H54 (cell line): ENCODE measurements around the gene PCDHGC3.
"Not testable (repeated sequence)": the region's sequence is repeated elsewhere in the genome, so short reads cannot be mapped to it uniquely, and the experiment has no call there.

Experiments
- DNase-seq: peaks from one replicate; pipeline ENCODE4 v3.0.0; 2011; ENCODE audit warnings: low spot score, mixed read lengths; ENCODE audit not compliant: insufficient read length
- FAIRE-seq: peaks from 3 replicates; lab custom pipeline; 2011; peaks lifted over from hg19 to GRCh38; lab: Jason Lieb, UNC
- POLR2A ChIP-seq: IDR thresholded peaks from 2 replicates; pipeline ENCODE4 v1.6.1; 2011; ENCODE audit warnings: low read depth, mild to moderate bottlenecking, low read length

Gene PCDHGC3

GRCh38 chr5:141475625-141476131 is at the start of gene PCDHGC3:
TSS of gene PCDHGC3 (plus strand) at chr5:141475966. CDS start at chr5:141476117, 151 bp downstream.
- peak; percentile 93 for DNase-seq
- peak; percentile 77 for FAIRE-seq

GRCh38 chr5:141427783-141428426 is 47.9 kb upstream of the PCDHGC3 start:
- DNase-seq (no peak), FAIRE-seq (no peak)
- no peak for TF ChIP-seq POLR2A

More at GRCh38 chr5:141475625-141476131, at the start of gene PCDHGC3:
- peak; percentile 60 for TF ChIP-seq POLR2A

- DNase-seq: no peak
- no peak for FAIRE-seq
- no peak for TF ChIP-seq POLR2A
These were observed 45.2 kb upstream of the PCDHGC3 start, which contains the start of gene PCDHGA12 for GRCh38 chr5:141430332-141431113. TSS of gene PCDHGA12 (plus strand) at chr5:141430507. CDS start at chr5:141430760, 253 bp downstream.

- FAIRE-seq: no peak
- DNase-seq: no peak
- TF ChIP-seq POLR2A: no peak
These were observed 44.5 kb upstream of the PCDHGC3 start for GRCh38 chr5:141431286-141431685.

- DNase-seq, FAIRE-seq: not testable (repeated sequence)
These were observed 43.5 kb upstream of the PCDHGC3 start for GRCh38 chr5:141432308-141432707.

- not testable (repeated sequence) for FAIRE-seq, DNase-seq
These were observed 43.0 kb upstream of the PCDHGC3 start for GRCh38 chr5:141432726-141433125.

- TF ChIP-seq POLR2A: no peak
- FAIRE-seq: no peak
- DNase-seq: no peak
These were observed 41.8 kb upstream of the PCDHGC3 start for GRCh38 chr5:141434006-141434405.

GRCh38 chr5:141437221-141437620 is 38.5 kb upstream of the PCDHGC3 start:
- FAIRE-seq: peak; percentile 15
- DNase-seq: no peak
- TF ChIP-seq POLR2A: no peak

- DNase-seq (no peak), FAIRE-seq (no peak)
- no peak for TF ChIP-seq POLR2A
These were observed 36.2 kb upstream of the PCDHGC3 start for GRCh38 chr5:141439411-141440141.

- DNase-seq (no peak), FAIRE-seq (no peak)
- no peak for TF ChIP-seq POLR2A
These were observed 35.4 kb upstream of the PCDHGC3 start for GRCh38 chr5:141440341-141440740.

- FAIRE-seq (no peak), DNase-seq (no peak)
- TF ChIP-seq POLR2A: no peak
These were observed 34.1 kb upstream of the PCDHGC3 start for GRCh38 chr5:141441571-141442170.

GRCh38 chr5:141465351-141465750 is 10.4 kb upstream of the PCDHGC3 start:
- DNase-seq: no peak
- no peak for FAIRE-seq
- no peak for TF ChIP-seq POLR2A

- DNase-seq (peak; percentile 64), FAIRE-seq (no peak)
- TF ChIP-seq POLR2A: no peak
These were observed 556 bp downstream of the PCDHGC3 start for GRCh38 chr5:141476132-141476911.
